Limb (tissue), 2 donors: ENCODE data around the gene DAP.

Source experiments
- DNase-seq, 2 donors: peaks; one replicate each; pipeline ENCODE4 v3.0.0-alpha.2; 2016; ENCODE audit errors: extremely low spot score in 2 of 2

Gene DAP

DNA sequence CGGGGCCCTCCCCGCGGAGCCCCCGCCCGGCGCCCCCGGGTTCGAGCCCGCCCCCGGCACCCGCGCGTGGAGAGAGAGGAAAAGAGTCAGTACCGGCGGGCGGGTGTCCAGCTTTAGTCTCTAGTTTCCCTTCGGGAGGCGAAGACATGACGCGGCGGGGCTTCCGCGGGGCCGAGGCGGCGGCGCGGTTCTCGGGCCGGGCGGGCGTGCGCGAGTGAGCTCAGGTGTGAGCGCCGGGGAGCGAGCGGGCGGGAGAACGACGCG lies 181 bp downstream of the DAP start:
- DNase-seq: no peak

DNA sequence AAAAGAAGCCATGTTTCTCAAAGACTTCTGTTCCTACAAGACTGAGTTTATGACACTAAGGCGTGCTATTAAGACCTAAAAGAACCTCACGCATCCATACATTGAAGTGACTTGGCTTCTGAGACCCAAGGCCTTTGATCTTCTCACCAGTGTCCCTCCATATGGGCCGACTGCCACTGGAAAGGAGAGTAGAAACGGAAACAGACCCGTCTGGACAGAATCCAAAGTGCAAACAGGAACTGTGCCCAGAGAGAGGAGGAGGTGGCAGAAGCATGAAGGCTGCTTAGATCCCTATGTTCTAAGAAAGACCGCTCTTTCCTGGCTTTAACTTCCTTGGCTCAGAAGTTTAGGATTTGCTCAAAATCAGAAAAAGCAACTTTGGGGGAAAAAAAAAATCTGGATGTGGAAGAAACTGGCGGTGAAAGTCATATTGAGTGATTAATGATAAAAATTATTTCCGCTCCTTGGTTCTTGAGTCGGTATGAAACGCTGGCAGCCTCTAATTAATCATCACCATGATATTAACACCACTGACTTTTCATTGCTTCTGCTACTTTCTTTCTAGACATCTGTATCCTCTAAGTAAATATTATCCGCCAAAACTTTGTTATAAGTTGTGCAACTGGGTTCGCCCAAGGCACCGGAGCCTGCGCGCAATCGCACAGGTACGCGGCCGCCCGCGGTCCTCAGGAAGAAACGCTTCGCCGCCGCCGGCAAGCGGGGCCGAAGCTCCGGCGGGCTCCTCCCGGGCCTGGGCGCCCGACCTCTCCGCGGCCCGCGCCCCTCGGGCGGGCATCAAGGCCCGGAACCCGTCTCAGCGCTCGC lies 726 bp downstream of the DAP start:
- DNase-seq: peak; percentile 51 to 55

GRCh38 chr5:10759111-10759510 lies 1.9 kb downstream of the DAP start:
- DNase-seq: no peak

DNA sequence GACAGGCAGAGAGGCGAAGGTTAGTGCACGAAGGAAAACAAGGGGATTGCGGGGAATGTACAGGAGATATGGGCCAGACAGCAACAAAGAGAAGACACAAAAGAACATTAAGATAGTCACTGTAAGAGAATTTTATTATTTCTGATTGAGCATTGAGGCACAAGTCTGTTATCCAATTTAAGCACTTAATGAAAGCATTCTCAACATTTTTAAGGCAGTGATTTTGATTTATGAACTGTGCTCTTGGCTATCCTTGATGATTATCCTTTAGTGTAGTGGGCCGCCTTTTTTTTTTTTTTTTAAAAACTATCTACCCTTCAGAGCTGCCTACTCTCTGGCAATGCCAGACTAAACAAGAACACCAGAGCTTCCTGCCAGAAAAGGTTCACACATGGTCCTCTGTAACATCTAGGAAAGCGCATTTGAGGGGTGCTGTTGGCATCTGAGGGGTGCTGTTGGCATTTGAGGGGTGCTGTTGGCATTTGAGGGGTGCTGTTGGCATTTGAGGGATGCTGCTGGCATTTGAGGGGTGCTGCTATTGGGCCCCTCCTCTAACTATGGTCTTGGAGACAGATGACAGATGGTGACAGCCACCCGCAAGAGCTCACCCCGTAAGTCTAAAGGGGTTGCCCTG lies 3.0 kb downstream of the DAP start:
- DNase-seq: no peak

DNA sequence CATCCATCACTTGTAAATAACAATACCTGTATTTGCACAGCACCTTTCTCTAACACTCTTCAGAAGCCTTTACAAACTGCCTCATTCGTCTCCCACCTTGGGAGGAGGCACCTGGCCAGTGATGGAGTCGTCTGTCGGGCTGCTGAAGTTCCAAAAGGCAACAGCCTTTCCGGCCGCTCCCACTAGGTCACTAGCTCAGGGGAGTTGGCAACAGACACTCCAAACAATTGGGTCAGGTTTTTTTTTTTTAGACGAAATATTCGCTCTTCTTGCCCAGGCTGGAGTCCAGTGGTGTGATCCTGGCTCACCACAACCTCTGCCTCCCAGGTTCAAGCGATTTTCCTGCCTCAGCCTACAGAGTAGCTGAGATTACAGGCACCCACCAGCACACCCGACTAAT lies 4.0 kb downstream of the DAP start:
- DNase-seq: no peak

GRCh38 chr5:10756549-10756948 lies 4.5 kb downstream of the DAP start:
- DNase-seq: no peak

- no peak for DNase-seq
Observed at GRCh38 chr5:10753178-10753577, 7.9 kb downstream of the DAP start.

- DNase-seq: no peak
Observed at GRCh38 chr5:10752451-10752850, 8.6 kb downstream of the DAP start.

- no peak for DNase-seq
Observed at GRCh38 chr5:10750909-10751308, 10.1 kb downstream of the DAP start.

GRCh38 chr5:10747678-10748622 lies 13.1 kb downstream of the DAP start:
- DNase-seq: no peak

GRCh38 chr5:10746711-10747110 lies 14.3 kb downstream of the DAP start:
- DNase-seq: no peak

DNA sequence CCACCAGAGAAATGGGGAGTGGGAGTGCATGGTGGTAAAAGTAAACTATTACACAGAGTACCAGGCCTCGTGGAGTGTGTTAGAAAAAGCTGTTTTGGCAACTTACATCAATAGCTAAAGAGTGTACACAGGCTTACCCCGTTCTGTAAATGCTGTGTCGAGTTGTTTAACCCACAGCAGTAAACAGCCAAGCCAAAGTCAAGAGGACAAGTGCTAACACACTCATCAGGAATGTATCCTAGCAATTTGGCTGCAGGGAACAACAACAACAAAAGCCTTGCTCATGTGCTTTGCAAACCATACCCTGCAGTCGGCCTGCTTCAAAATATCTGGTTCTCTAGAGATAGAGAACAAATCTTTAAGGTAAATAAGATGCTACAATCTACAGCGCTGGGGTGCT lies 15.9 kb downstream of the DAP start:
- no peak for DNase-seq

GRCh38 chr5:10744681-10745080 lies 16.4 kb downstream of the DAP start:
- DNase-seq: no peak

GRCh38 chr5:10743951-10744350 lies 17.1 kb downstream of the DAP start:
- DNase-seq: no peak

- DNase-seq: no peak
Observed at GRCh38 chr5:10743526-10743925, 17.5 kb downstream of the DAP start.

GRCh38 chr5:10741661-10742060 lies 19.4 kb downstream of the DAP start:
- DNase-seq: no peak

DNA sequence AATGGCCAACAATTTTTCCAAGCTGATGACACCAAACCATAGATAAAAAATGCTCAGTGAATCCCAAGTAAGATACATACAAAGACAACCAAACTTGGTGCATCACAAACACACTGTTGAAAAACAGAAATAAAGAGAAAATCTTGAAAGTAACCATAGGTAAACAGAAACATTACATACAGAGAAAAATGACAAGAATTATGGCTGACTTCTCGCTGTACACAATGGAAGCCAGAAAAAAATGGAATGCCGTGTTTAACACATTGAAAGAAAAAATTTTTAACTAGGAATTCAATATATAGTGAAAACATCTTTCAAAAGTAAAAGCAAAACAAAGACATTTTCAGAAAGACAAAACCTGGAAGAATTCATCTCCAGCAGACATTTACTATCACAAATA lies 20.6 kb downstream of the DAP start:
- no peak for DNase-seq

- no peak for DNase-seq
Observed at GRCh38 chr5:10737880-10738279, 23.2 kb downstream of the DAP start.

GRCh38 chr5:10736808-10737207 lies 24.2 kb downstream of the DAP start:
- DNase-seq: no peak

DNA sequence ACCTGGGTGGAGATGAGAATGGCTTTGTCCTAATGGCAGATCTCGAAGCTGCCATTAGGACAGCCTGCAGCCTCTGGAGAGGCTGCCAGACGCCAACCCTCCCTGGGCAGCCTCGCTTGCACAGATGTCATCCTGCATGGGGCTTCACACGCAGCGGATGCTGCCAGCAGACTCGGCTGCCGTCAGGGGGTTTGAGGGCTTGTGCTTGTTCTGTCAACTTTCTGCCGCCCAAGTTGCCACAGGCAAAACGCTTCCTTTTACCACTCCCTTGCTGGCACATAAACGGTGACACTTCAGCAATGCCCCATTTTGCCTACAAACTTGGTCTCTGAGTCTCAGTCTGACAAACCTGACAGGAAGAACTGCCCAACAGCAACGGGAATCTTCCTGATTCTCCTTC lies 24.7 kb downstream of the DAP start:
- no peak for DNase-seq

GRCh38 chr5:10735569-10736276 lies 25.3 kb downstream of the DAP start:
- DNase-seq: no peak
